Osteoblast (primary cell): Measurements from ENCODE around the gene SKAP1. TPM values are rescaled to one million over a fixed set of nuclear protein-coding genes. Genes with fewer than 3 reads are reported as not detected.

ENCODE experiments used
- DNase-seq: peaks from one replicate; pipeline ENCODE4 v3.0.0; 2011; ENCODE audit warnings: low spot score, mixed read lengths; ENCODE audit not compliant: insufficient read length; ENCODE audit errors: missing footprints
- H2AFZ ChIP-seq: 2 replicates; pipeline ENCODE4 v1.6.0; 2011; ENCODE audit warnings: mild to moderate bottlenecking, low read length
- H3K27ac ChIP-seq: 2 replicates; pipeline ENCODE4 v1.5.1; 2011; ENCODE audit warnings: mild to moderate bottlenecking, low read depth, low read length, moderate library complexity
- H3K27me3 ChIP-seq: 2 replicates; pipeline ENCODE4 v1.6.0; 2012; ENCODE audit warnings: mild to moderate bottlenecking, control low read depth, inconsistent platforms, low read length, moderate library complexity; ENCODE audit not compliant: insufficient read depth
- H3K36me3 ChIP-seq: 2 replicates; pipeline ENCODE4 v1.5.1; 2011; ENCODE audit warnings: mild to moderate bottlenecking, low read length, control low read depth, moderate library complexity; ENCODE audit not compliant: insufficient read depth
- H3K4me1 ChIP-seq: 2 replicates; pipeline ENCODE4 v1.5.1; 2011; ENCODE audit warnings: mild to moderate bottlenecking, low read length, control low read depth, moderate library complexity; ENCODE audit not compliant: insufficient read depth
- H3K4me2 ChIP-seq: 2 replicates; pipeline ENCODE4 v1.6.0; 2011; ENCODE audit warnings: mild to moderate bottlenecking, low read length; ENCODE audit not compliant: insufficient read depth
- H3K4me3 ChIP-seq: fragments of 200-600 bp; sonication (generic); 3 replicates; pipeline ENCODE4 v1.5.1; 2012; ENCODE audit warnings: mild to moderate bottlenecking, low read length, inconsistent platforms; ENCODE audit not compliant: insufficient read depth
- H3K79me2 ChIP-seq: 2 replicates; pipeline ENCODE4 v1.6.0; 2012; ENCODE audit warnings: mild to moderate bottlenecking, low read length, control low read depth, inconsistent platforms; ENCODE audit not compliant: insufficient read depth
- H3K9me3 ChIP-seq: 2 replicates; pipeline ENCODE4 v1.5.1; 2011; ENCODE audit warnings: low read depth, low read length, control low read depth
- H4K20me1 ChIP-seq: 2 replicates; pipeline ENCODE4 v1.6.0; 2012; ENCODE audit warnings: mild to moderate bottlenecking, low read length, control low read depth; ENCODE audit not compliant: insufficient read depth
- CTCF ChIP-seq: IDR thresholded peaks from 2 replicates; pipeline ENCODE4 v1.5.1; 2011; ENCODE audit warnings: mild to moderate bottlenecking, low read depth, low read length, moderate library complexity; ENCODE audit errors: extremely low read depth
- total RNA-seq: library from RNA; depleted of rRNA; stranded (reverse); fragments of >200 nt; gene quantifications from 2 replicates; pipeline ENCODE4 v1.2.3, GENCODE V29; 2012

The SKAP1 gene
- total RNA-seq, 1 donor: not detected

DNA sequence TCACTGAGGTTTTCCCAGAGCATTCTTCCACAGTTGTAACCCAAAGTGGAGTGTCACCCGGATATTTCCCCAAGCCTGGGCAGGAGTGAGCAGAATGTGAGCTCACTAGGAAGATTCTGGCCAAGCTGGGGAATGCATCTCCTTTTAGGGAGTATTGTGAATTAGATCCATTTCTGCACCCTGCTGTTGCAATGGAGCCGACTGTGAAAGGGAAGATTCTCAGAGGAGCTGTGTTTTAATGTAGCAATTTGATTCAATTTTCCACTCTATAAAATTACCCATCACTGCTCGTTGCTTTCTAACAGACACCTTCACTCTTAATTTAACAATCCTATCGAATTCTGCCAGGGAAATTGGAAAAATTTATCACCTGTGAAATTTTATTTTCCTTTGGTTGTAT lies 251.7 kb downstream of the SKAP1 start:
- Histone ChIP-seq H3K36me3 (no peaks in the 10 kb centered on the region), H3K9me3 (no peaks in the 10 kb centered on the region), H4K20me1 (no peaks in the 10 kb centered on the region), H3K4me1 (peaks cover 20% of the 10 kb centered on the region), H3K4me3 (no peak overlapping the region), H3K4me2 (no peak overlapping the region), H3K27ac (no peak overlapping the region), H2AFZ (no peak overlapping the region), H3K79me2 (no peaks in the 10 kb centered on the region), H3K27me3 (peaks cover 35% of the 10 kb centered on the region)
- DNase-seq: no peak
- TF ChIP-seq CTCF: no peak

- no peak for TF ChIP-seq CTCF
- H3K4me3 ChIP-seq: no peak overlapping the region
- no peak overlapping the region for H2AFZ ChIP-seq
- H3K27ac ChIP-seq: no peak overlapping the region
- H3K4me1 ChIP-seq: peaks cover 20% of the 10 kb centered on the region
- no peaks in the 10 kb centered on the region for H3K79me2 ChIP-seq
- no peak for DNase-seq
- H3K4me2 ChIP-seq: no peak overlapping the region
- no peaks in the 10 kb centered on the region for H4K20me1 ChIP-seq
- no peaks in the 10 kb centered on the region for H3K36me3 ChIP-seq
- no peaks in the 10 kb centered on the region for H3K9me3 ChIP-seq
- peaks cover 30% of the 10 kb centered on the region for H3K27me3 ChIP-seq
Measured at GRCh38 chr17:48177816-48178215, 252.2 kb downstream of the SKAP1 start.

- Histone ChIP-seq H2AFZ (peak overlapping the region; percentile 87), H3K36me3 (no peaks in the 10 kb centered on the region), H3K27ac (peak overlapping the region; percentile 80), H3K9me3 (no peaks in the 10 kb centered on the region), H3K27me3 (peaks cover 17% of the 10 kb centered on the region), H4K20me1 (no peaks in the 10 kb centered on the region), H3K4me2 (peak overlapping the region; percentile 40), H3K79me2 (no peaks in the 10 kb centered on the region), H3K4me3 (no peak overlapping the region), H3K4me1 (peaks cover 20% of the 10 kb centered on the region)
- no peak for DNase-seq
- no peak for TF ChIP-seq CTCF
Measured at GRCh38 chr17:48176471-48176855, 253.6 kb downstream of the SKAP1 start.

DNA sequence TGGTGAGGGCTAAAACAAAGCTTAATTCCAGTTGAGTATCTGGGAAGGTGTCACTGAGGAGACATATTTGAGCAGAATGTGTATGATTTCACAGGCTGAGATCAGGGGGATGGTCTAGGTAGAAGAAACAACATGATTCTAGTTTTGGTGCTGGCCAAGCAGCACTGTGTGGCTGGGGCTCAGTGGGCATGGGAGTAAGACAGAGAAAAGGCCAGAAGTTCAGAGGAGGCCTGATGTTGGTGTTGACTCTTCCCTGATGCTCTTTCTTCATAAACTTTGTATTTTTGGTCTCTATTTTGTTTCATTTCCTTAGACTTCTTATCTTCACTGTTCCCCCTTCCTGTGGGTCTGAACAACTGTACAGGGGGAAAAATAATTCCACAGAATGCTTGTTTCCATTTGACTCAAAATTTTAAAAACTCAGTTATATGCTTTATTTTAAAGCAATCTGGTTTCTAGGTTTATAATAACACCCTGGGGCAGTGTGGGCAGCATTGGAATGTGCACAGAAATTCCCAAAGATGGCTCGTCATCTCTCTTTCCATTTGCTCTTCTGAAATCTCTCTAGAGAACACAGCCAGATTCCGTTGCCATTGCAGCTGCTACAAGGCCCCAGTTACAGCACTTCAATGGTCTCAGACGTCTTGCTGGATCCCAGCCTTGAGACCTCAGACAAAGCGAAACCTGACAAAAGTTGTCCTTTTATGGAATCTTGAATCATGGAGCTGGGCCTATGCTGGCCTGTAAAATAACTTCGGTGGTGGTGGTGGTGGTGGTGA lies 254.1 kb downstream of the SKAP1 start:
- Histone ChIP-seq H3K27me3 (peaks cover 11% of the 10 kb centered on the region), H2AFZ (peak overlapping the region; percentile 87), H3K4me1 (peaks cover 20% of the 10 kb centered on the region), H4K20me1 (no peaks in the 10 kb centered on the region), H3K27ac (peak overlapping the region; percentile 80), H3K36me3 (no peaks in the 10 kb centered on the region), H3K4me2 (peak overlapping the region; percentile 40), H3K4me3 (no peak overlapping the region), H3K79me2 (no peaks in the 10 kb centered on the region), H3K9me3 (no peaks in the 10 kb centered on the region)
- DNase-seq: peak; percentile 89
- no peak for TF ChIP-seq CTCF
